Endodermal cell (in vitro differentiated cells): Measurements from ENCODE around the gene QKI. TPM values are rescaled to one million over a fixed set of nuclear protein-coding genes. Genes with fewer than 3 reads are reported as not detected.

Source experiments
- DNase-seq: peaks from one replicate; pipeline ENCODE4 v3.0.0-alpha.2; 2017
- H3K27ac ChIP-seq: 2 replicates; pipeline ENCODE4 v1.5.1; 2013; ENCODE audit warnings: mild to moderate bottlenecking, low read depth, low read length, moderate library complexity
- H3K27me3 ChIP-seq: 2 replicates; pipeline ENCODE4 v1.6.1; 2013; ENCODE audit warnings: mild to moderate bottlenecking, low read length, moderate library complexity; ENCODE audit not compliant: insufficient read depth, control insufficient read depth, poor library complexity, severe bottlenecking
- H3K36me3 ChIP-seq: 2 replicates; pipeline ENCODE4 v1.7.0; 2013; ENCODE audit warnings: mild to moderate bottlenecking, low read length, moderate library complexity; ENCODE audit not compliant: control insufficient read depth, insufficient read depth
- H3K4me1 ChIP-seq: one replicate; pipeline ENCODE4 v1.7.0; 2013; ENCODE audit warnings: low read length; ENCODE audit not compliant: control insufficient read depth, insufficient read depth
- H3K4me3 ChIP-seq: 2 replicates; pipeline ENCODE4 v1.5.1; 2013; ENCODE audit warnings: mild to moderate bottlenecking, low read length, moderate library complexity
- H3K9ac ChIP-seq: 2 replicates; pipeline ENCODE4 v1.6.1; 2013; ENCODE audit warnings: mild to moderate bottlenecking, low read length, moderate library complexity; ENCODE audit not compliant: poor library complexity, severe bottlenecking; ENCODE audit errors: extremely low read depth
- H3K9me3 ChIP-seq: 2 replicates; pipeline ENCODE4 v1.6.1; 2013; ENCODE audit warnings: mild to moderate bottlenecking, low read length, moderate library complexity; ENCODE audit not compliant: control insufficient read depth
- H3K27ac Mint-ChIP-seq: 2 replicates; pipeline ENCODE4 v1.8.0; 2020; ENCODE audit warnings: mixed read lengths
- H3K27me3 Mint-ChIP-seq: 2 replicates; pipeline ENCODE4 v1.8.0; 2021; ENCODE audit warnings: mild to moderate bottlenecking, mixed read lengths; ENCODE audit not compliant: insufficient read depth
- H3K36me3 Mint-ChIP-seq: 2 replicates; pipeline ENCODE4 v1.8.0; 2020; ENCODE audit warnings: low read depth, mixed read lengths
- H3K4me1 Mint-ChIP-seq: 2 replicates; pipeline ENCODE4 v1.8.0; 2020; ENCODE audit warnings: mixed read lengths
- H3K4me3 Mint-ChIP-seq: 2 replicates; pipeline ENCODE4 v1.8.0; 2020; ENCODE audit warnings: mild to moderate bottlenecking, moderate library complexity, mixed read lengths
- H3K9me3 Mint-ChIP-seq: 2 replicates; pipeline ENCODE4 v1.8.0; 2020; ENCODE audit warnings: mild to moderate bottlenecking, mixed read lengths
- WGBS, 2 experiments: methylation state at CpG; one replicate each; pipeline versions ENCODE4 v1.1.5 to v1.1.7; 2013; ENCODE audit warnings: missing lambda C conversion rate in 2 of 2, mixed read lengths in 1 of 2; ENCODE audit not compliant: insufficient coverage in 1 of 2, insufficient read length in 1 of 2; 5-methylcytosine and 5-hydroxymethylcytosine counted together
- long read RNA-seq, 4 experiments: library from polyadenylated mRNA in 2 of 4; library from RNA in 1 of 4; library from capped mRNA in 1 of 4; stranded (forward) in 3 of 4; unstranded in 1 of 4; transcript quantifications; one replicate each; pipeline ENCODE4 v2.0.0, GENCODE V29; 2020 to 2021; ENCODE audit warnings: inconsistent platforms in 1 of 4
- polyA plus RNA-seq, 2 experiments: library from polyadenylated mRNA; stranded (reverse); fragments of 50-300 nt; gene quantifications; one replicate each; pipeline ENCODE4 v1.2.3, GENCODE V29; 2013
- total RNA-seq, 2 donors: library from RNA; stranded (reverse); fragmentation: NEBNext Ultra II Directional in 1 of 2; extraction: Animal tissue kit (Norgen Biotek cat#: 25700) in 1 of 2; gene quantifications; 2 replicates in 1 of 2; 3 replicates in 1 of 2; pipeline ENCODE4 v1.2.1, GENCODE V29; 2021
- TF ChIP-seq, protein P1 (sequence below): fragments of 200-600 bp; sonication (generic); conservative IDR thresholded peaks from 2 replicates; pipeline ENCODE4 v1.5.0; 2021; ENCODE audit warnings: antibody characterized with exemption, mild to moderate bottlenecking

Gene QKI
- total RNA-seq = 100 to 1,000 TPM in 1 of 2 donors, 10 to 100 TPM in 1; 93.3 to 107 TPM
- polyA plus RNA-seq (2013, experiment 1 of 2) = 258 TPM
- polyA plus RNA-seq (2013, experiment 2 of 2) = 233 TPM
- long read RNA-seq, experiment 1, full-length matches to known transcripts = 5 of 31 reads
- long read RNA-seq, experiment 1, partial matches to known transcripts = 6 of 31 reads
- long read RNA-seq, experiment 1, other reads (novel, unspliced or antisense) = 20 of 31 reads
- long read RNA-seq, experiment 2, full-length matches to known transcripts = 70 of 92 reads
- long read RNA-seq, experiment 2, partial matches to known transcripts = 3 of 92 reads
- long read RNA-seq, experiment 2, other reads (novel, unspliced or antisense) = 19 of 92 reads
- long read RNA-seq, experiment 3, full-length matches to known transcripts = 10 of 22 reads
- long read RNA-seq, experiment 3, partial matches to known transcripts = 2 of 22 reads
- long read RNA-seq, experiment 3, other reads (novel, unspliced or antisense) = 10 of 22 reads
- long read RNA-seq, experiment 4, full-length matches to known transcripts = 2 of 7 reads
- long read RNA-seq, experiment 4, partial matches to known transcripts = 4 of 7 reads
- long read RNA-seq, experiment 4, other reads (novel, unspliced or antisense) = 1 of 7 reads

DNA sequence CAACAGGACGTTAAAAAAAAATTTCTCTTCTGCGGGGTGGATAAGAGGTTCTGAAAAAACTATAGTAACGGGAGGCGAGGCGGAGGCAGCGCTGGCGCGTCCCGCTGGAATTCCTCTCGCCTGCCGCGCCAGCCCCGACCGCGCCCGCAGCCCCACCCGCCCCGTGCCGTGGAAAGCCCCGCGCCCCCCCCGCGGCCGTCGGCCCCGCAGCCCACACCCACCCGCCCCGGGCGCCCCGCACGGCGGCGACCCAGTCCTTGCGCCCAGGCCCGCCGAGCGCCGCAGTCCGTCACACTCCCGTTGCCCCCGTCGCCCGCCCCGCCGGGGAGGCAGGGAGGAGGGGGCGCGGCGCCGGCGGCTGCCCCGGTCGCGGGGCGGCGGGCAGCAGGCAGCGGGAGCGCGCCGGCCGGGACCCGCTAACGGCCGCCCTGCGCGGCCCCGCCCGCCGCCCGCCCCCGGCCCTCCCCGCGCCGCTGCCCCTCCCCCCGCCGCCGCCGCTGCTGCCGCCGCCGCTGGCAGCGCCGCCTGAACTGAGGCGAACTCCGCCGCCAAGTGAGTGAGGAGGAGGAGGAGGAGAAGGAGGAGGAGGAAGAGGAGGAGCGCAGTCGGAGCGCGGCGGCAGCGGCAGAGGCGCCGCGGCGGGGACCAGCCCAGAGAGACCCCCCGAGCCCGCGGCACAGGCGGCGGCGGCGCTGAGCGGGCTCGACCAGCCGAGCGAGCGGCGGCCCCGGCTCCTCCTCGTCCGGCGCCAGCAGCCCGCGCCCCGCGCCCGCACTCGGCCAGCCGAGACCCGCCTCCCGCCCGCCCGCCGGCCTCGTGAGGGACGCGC, at the start of gene QKI:
Gene QKI (plus strand): TSS at position 602 of the 829 bp plus-strand sequence. CDS start 476 bp downstream, outside the sequence.
- no peaks in the 10 kb centered on the region for H3K9me3 ChIP-seq
- Mint-ChIP-seq H3K36me3 (no peaks in the 10 kb centered on the region), H3K9me3 (no peaks in the 10 kb centered on the region), H3K27me3 (no peaks in the 10 kb centered on the region), H3K27ac (peak within 1 kb of the TSS; percentile 77), H3K4me3 (peak within 1 kb of the TSS; percentile 90), H3K4me1 (peaks cover 30% of the 10 kb centered on the region)
- no peaks in the 10 kb centered on the region for H3K27me3 ChIP-seq
- TF ChIP-seq, protein P1, sequence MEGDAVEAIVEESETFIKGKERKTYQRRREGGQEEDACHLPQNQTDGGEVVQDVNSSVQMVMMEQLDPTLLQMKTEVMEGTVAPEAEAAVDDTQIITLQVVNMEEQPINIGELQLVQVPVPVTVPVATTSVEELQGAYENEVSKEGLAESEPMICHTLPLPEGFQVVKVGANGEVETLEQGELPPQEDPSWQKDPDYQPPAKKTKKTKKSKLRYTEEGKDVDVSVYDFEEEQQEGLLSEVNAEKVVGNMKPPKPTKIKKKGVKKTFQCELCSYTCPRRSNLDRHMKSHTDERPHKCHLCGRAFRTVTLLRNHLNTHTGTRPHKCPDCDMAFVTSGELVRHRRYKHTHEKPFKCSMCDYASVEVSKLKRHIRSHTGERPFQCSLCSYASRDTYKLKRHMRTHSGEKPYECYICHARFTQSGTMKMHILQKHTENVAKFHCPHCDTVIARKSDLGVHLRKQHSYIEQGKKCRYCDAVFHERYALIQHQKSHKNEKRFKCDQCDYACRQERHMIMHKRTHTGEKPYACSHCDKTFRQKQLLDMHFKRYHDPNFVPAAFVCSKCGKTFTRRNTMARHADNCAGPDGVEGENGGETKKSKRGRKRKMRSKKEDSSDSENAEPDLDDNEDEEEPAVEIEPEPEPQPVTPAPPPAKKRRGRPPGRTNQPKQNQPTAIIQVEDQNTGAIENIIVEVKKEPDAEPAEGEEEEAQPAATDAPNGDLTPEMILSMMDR = no peak
- no peaks in the 10 kb centered on the region for H3K4me1 ChIP-seq
- H3K27ac ChIP-seq = peak within 1 kb of the TSS; percentile 97
- WGBS, 2 experiments = 0 to 1% methylated on average over 13 to 127 of the region's 127 CpGs
- peak; percentile 84 for DNase-seq
- peak within 1 kb of the TSS; percentile 94 for H3K9ac ChIP-seq
- H3K4me3 ChIP-seq = peak within 1 kb of the TSS; percentile 93
- H3K36me3 ChIP-seq = no peaks in the 10 kb centered on the region

DNA sequence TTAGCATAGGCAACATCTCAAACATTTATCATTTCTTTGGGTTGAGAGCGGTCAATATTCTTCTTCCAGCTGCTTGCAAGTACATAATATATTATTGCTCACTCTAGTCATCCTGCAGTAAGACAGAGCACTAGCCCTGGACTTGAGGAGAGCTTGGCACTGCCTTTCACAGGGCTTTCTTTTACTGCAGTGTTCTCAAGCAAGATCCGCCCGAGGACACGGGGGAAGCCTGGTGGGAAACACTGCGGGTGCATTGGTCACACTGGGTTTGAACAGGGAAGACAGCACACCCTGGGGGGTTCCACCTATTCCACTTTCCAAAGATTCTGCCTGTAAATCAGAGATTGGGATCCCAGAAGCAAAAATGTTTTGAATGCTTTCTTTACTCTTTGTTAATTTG, 48.2 kb upstream of the QKI start:
- Mint-ChIP-seq H3K36me3 (no peaks in the 10 kb centered on the region), H3K4me3 (no peak overlapping the region), H3K27me3 (no peaks in the 10 kb centered on the region), H3K9me3 (no peaks in the 10 kb centered on the region), H3K4me1 (peaks cover 12% of the 10 kb centered on the region), H3K27ac (no peak overlapping the region)
- H3K27me3 ChIP-seq = no peaks in the 10 kb centered on the region
- H3K36me3 ChIP-seq = no peaks in the 10 kb centered on the region
- no peak overlapping the region for H3K27ac ChIP-seq
- H3K4me1 ChIP-seq = no peaks in the 10 kb centered on the region
- no peaks in the 10 kb centered on the region for H3K9me3 ChIP-seq
- no peak for DNase-seq
- no peak overlapping the region for H3K4me3 ChIP-seq
- TF ChIP-seq, protein P1 = no peak
- WGBS, 2 experiments = 92 to 93% methylated on average over 5 of the region's 5 CpGs
- no peak overlapping the region for H3K9ac ChIP-seq

DNA sequence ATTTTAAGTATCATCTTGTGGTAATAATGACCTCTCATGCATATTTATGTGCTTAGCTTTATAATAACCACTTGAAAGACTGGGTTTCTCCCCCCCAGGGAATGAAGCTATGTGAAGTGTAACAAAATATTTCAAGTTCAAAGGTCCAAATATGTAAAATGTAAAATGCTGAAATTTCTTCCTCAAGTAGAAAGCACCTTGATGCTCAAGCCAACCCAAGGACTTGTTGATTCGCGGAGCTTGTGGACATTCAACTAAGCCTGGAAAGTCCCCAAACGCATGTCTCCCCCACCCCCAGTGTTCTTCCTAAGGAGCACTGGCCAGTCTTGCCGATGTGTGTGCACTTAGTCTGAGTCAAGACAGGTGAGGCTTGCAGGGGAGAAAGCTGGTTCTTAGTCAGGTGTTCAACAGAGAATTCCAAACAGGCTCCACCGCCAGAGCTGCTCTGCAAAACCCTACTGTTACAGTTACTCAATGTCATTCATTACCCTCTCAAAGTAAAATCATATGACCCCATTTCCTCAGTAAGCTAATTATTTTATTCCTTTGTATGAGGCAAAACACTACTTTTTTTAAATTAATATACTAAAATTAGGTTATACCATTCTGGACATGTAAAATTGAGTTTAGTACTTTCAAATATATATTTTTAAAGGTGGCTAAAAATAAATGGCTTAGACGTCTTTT, 46.9 kb upstream of the QKI start:
- H3K27ac ChIP-seq = no peak overlapping the region
- Mint-ChIP-seq H3K4me1 (peaks cover 9% of the 10 kb centered on the region), H3K4me3 (no peak overlapping the region), H3K36me3 (no peaks in the 10 kb centered on the region), H3K27me3 (no peaks in the 10 kb centered on the region), H3K27ac (no peak overlapping the region), H3K9me3 (no peaks in the 10 kb centered on the region)
- WGBS, 2 experiments = 87 to 88% methylated on average over 3 to 6 of the region's 6 CpGs
- H3K36me3 ChIP-seq = no peaks in the 10 kb centered on the region
- no peak for DNase-seq
- H3K4me3 ChIP-seq = no peak overlapping the region
- H3K9ac ChIP-seq = no peak overlapping the region
- H3K27me3 ChIP-seq = no peaks in the 10 kb centered on the region
- no peaks in the 10 kb centered on the region for H3K4me1 ChIP-seq
- no peaks in the 10 kb centered on the region for H3K9me3 ChIP-seq
- TF ChIP-seq, protein P1 = no peak
